Large intestine (tissue), 3 donors: Measurements from ENCODE around the gene SPDL1. TPM values are rescaled to one million over a fixed set of nuclear protein-coding genes. Genes with fewer than 3 reads are reported as not detected.

Experiments used
- DNase-seq, 2 donors: peaks; one replicate each; pipeline versions ENCODE4 v3.0.0 to v3.0.0-alpha.2; 2013
- H3K27ac ChIP-seq: one replicate; pipeline ENCODE4 v1.5.1; 2013; ENCODE audit warnings: low read length
- H3K27me3 ChIP-seq: 2 replicates; pipeline ENCODE4 v1.6.1; 2013; ENCODE audit warnings: low read length; ENCODE audit not compliant: control insufficient read depth, insufficient read depth
- H3K36me3 ChIP-seq: 2 replicates; pipeline ENCODE4 v1.6.1; 2013; ENCODE audit warnings: low read length; ENCODE audit not compliant: control insufficient read depth, insufficient read depth
- H3K4me1 ChIP-seq: one replicate; pipeline ENCODE4 v1.6.1; 2013; ENCODE audit warnings: low read length; ENCODE audit not compliant: control insufficient read depth, insufficient read depth
- H3K4me3 ChIP-seq: one replicate; pipeline ENCODE4 v1.5.1; 2013; ENCODE audit warnings: low read length
- H3K9me3 ChIP-seq: one replicate; pipeline ENCODE4 v1.6.1; 2013; ENCODE audit warnings: mild to moderate bottlenecking, low read depth, low read length, moderate library complexity; ENCODE audit not compliant: control insufficient read depth
- WGBS: methylation state at CpG from one replicate; pipeline ENCODE4 v1.1.5; 2013; ENCODE audit warnings: low lambda C conversion rate; ENCODE audit not compliant: insufficient coverage; 5-methylcytosine and 5-hydroxymethylcytosine counted together
- polyA plus RNA-seq: library from polyadenylated mRNA; unstranded; fragments of 120-200 nt; gene quantifications from one replicate; pipeline ENCODE4 v1.2.1, GENCODE V29; 2013

SPDL1 gene
- polyA plus RNA-seq, 1 donor = 15.4 TPM

- Histone ChIP-seq H3K9me3 (no peaks in the 10 kb centered on the region), H3K4me3 (no peak overlapping the region), H3K36me3 (no peaks in the 10 kb centered on the region), H3K27me3 (no peaks in the 10 kb centered on the region), H3K4me1 (peaks cover 8% of the 10 kb centered on the region), H3K27ac (no peak overlapping the region)
- DNase-seq = peak in 1 of 2 donors; percentile 18
- no CpG with 5 or more reads among the region's 1 CpG for WGBS
Observed at GRCh38 chr5:169548315-169548714, 35.3 kb upstream of the SPDL1 start.

- Histone ChIP-seq H3K36me3 (no peaks in the 10 kb centered on the region), H3K4me1 (peaks cover 8% of the 10 kb centered on the region), H3K4me3 (no peak overlapping the region), H3K9me3 (no peaks in the 10 kb centered on the region), H3K27me3 (no peaks in the 10 kb centered on the region), H3K27ac (no peak overlapping the region)
- no peak for DNase-seq
- WGBS = 0% methylated on average over 1 of the region's 1 CpG
Observed at GRCh38 chr5:169549453-169550100, 34.0 kb upstream of the SPDL1 start.

- DNase-seq = no peak
- Histone ChIP-seq H3K27me3 (no peaks in the 10 kb centered on the region), H3K4me1 (peaks cover 8% of the 10 kb centered on the region), H3K4me3 (no peak overlapping the region), H3K36me3 (no peaks in the 10 kb centered on the region), H3K9me3 (no peaks in the 10 kb centered on the region), H3K27ac (no peak overlapping the region)
- WGBS = no CpG with 5 or more reads among the region's 4 CpGs
Observed at GRCh38 chr5:169550227-169550626, 33.3 kb upstream of the SPDL1 start.

GRCh38 chr5:169551146-169551545 is 32.4 kb upstream of the SPDL1 start:
- H3K27ac ChIP-seq = peak overlapping the region; percentile 24
- H3K9me3 ChIP-seq = no peaks in the 10 kb centered on the region
- WGBS = no CpG with 5 or more reads among the region's 1 CpG
- no peaks in the 10 kb centered on the region for H3K27me3 ChIP-seq
- no peak overlapping the region for H3K4me3 ChIP-seq
- no peak for DNase-seq
- peaks cover 8% of the 10 kb centered on the region for H3K4me1 ChIP-seq
- H3K36me3 ChIP-seq = no peaks in the 10 kb centered on the region

- Histone ChIP-seq H3K36me3 (no peaks in the 10 kb centered on the region), H3K4me3 (no peak overlapping the region), H3K9me3 (no peaks in the 10 kb centered on the region), H3K27me3 (no peaks in the 10 kb centered on the region), H3K27ac (peak overlapping the region; percentile 24), H3K4me1 (peaks cover 8% of the 10 kb centered on the region)
- DNase-seq = peak; percentile 41 to 70
- WGBS = 14% methylated on average over 3 of the region's 4 CpGs
Observed at GRCh38 chr5:169551696-169552095, 31.9 kb upstream of the SPDL1 start.

GRCh38 chr5:169554251-169554650 is 29.3 kb upstream of the SPDL1 start:
- WGBS = no CpG with 5 or more reads among the region's 1 CpG
- H3K36me3 ChIP-seq = no peaks in the 10 kb centered on the region
- H3K4me1 ChIP-seq = peaks cover 8% of the 10 kb centered on the region
- DNase-seq = no peak
- H3K27me3 ChIP-seq = no peaks in the 10 kb centered on the region
- H3K27ac ChIP-seq = no peak overlapping the region
- no peak overlapping the region for H3K4me3 ChIP-seq
- H3K9me3 ChIP-seq = peaks cover 6% of the 10 kb centered on the region

- 75% methylated on average over 1 of the region's 1 CpG for WGBS
- Histone ChIP-seq H3K36me3 (no peaks in the 10 kb centered on the region), H3K9me3 (peaks cover 6% of the 10 kb centered on the region), H3K27me3 (no peaks in the 10 kb centered on the region), H3K4me1 (no peaks in the 10 kb centered on the region), H3K27ac (no peak overlapping the region), H3K4me3 (no peak overlapping the region)
- DNase-seq = no peak
Observed at GRCh38 chr5:169557838-169558237, 25.7 kb upstream of the SPDL1 start.

- Histone ChIP-seq H3K9me3 (peaks cover 6% of the 10 kb centered on the region), H3K27me3 (no peaks in the 10 kb centered on the region), H3K4me3 (no peak overlapping the region), H3K27ac (no peak overlapping the region), H3K4me1 (no peaks in the 10 kb centered on the region), H3K36me3 (no peaks in the 10 kb centered on the region)
- DNase-seq = no peak
- WGBS = no CpG with 5 or more reads among the region's 2 CpGs
Observed at GRCh38 chr5:169561893-169562292, 21.7 kb upstream of the SPDL1 start.

GRCh38 chr5:169563369-169563768 is 20.2 kb upstream of the SPDL1 start:
- H3K4me3 ChIP-seq = no peak overlapping the region
- WGBS = no CpG with 5 or more reads among the region's 1 CpG
- H3K4me1 ChIP-seq = no peaks in the 10 kb centered on the region
- no peak for DNase-seq
- H3K36me3 ChIP-seq = no peaks in the 10 kb centered on the region
- no peaks in the 10 kb centered on the region for H3K27me3 ChIP-seq
- no peak overlapping the region for H3K27ac ChIP-seq
- no peaks in the 10 kb centered on the region for H3K9me3 ChIP-seq

GRCh38 chr5:169566202-169566601 is 17.4 kb upstream of the SPDL1 start:
- Histone ChIP-seq H3K9me3 (no peaks in the 10 kb centered on the region), H3K36me3 (no peaks in the 10 kb centered on the region), H3K27ac (no peak overlapping the region), H3K4me1 (no peaks in the 10 kb centered on the region), H3K27me3 (no peaks in the 10 kb centered on the region), H3K4me3 (no peak overlapping the region)
- whole genome bisulfite sequencing = no CpG with 5 or more reads among the region's 1 CpG
- DNase-seq = no peak

GRCh38 chr5:169567079-169567478 is 16.5 kb upstream of the SPDL1 start:
- no peak overlapping the region for H3K4me3 ChIP-seq
- no peak overlapping the region for H3K27ac ChIP-seq
- H3K9me3 ChIP-seq = no peaks in the 10 kb centered on the region
- H3K4me1 ChIP-seq = no peaks in the 10 kb centered on the region
- no peaks in the 10 kb centered on the region for H3K27me3 ChIP-seq
- no CpG with 5 or more reads among the region's 2 CpGs for WGBS
- H3K36me3 ChIP-seq = no peaks in the 10 kb centered on the region
- DNase-seq = no peak
